H9 (cell line): ENCODE data around the gene OR8G5. TPM values are rescaled to one million over a fixed set of nuclear protein-coding genes. Genes with fewer than 3 reads are reported as not detected.

Experiments
- DNase-seq: peaks from one replicate; pipeline ENCODE4 v3.0.0-alpha.2; 2017
- H2AFZ ChIP-seq: one replicate; pipeline ENCODE4 v1.6.1; 2013; ENCODE audit warnings: mild to moderate bottlenecking, low read length, control low read depth, moderate library complexity
- H2AK5ac ChIP-seq: 2 replicates; pipeline ENCODE4 v1.6.1; 2013; ENCODE audit warnings: low read length, control low read depth, mixed read lengths; ENCODE audit not compliant: insufficient read length
- H2BK120ac ChIP-seq: one replicate; pipeline ENCODE4 v1.6.1; 2013; ENCODE audit warnings: low read depth, mild to moderate bottlenecking, low read length, control low read depth, inconsistent platforms; ENCODE audit not compliant: poor library complexity, severe bottlenecking
- H2BK12ac ChIP-seq: 2 replicates; pipeline ENCODE4 v1.6.1; 2013; ENCODE audit warnings: low read length, control low read depth, mixed read lengths, low read depth; ENCODE audit not compliant: insufficient read length
- H2BK15ac ChIP-seq: 2 replicates; pipeline ENCODE4 v1.6.1; 2013; ENCODE audit warnings: low read depth, low read length, control low read depth
- H2BK20ac ChIP-seq: one replicate; pipeline ENCODE4 v1.6.1; 2013; ENCODE audit warnings: low read depth, mild to moderate bottlenecking, low read length, control low read depth, inconsistent platforms; ENCODE audit not compliant: poor library complexity, severe bottlenecking
- H2BK5ac ChIP-seq: 2 replicates; pipeline ENCODE4 v1.6.1; 2013; ENCODE audit warnings: low read length, control low read depth, mixed read lengths; ENCODE audit not compliant: insufficient read length
- H3K14ac ChIP-seq: 2 replicates; pipeline ENCODE4 v1.6.1; 2013; ENCODE audit warnings: low read length, control low read depth; ENCODE audit not compliant: insufficient read depth
- H3K18ac ChIP-seq: 2 replicates; pipeline ENCODE4 v1.6.1; 2013; ENCODE audit warnings: low read depth, mild to moderate bottlenecking, mixed read lengths, low read length, control low read depth; ENCODE audit not compliant: insufficient read length
- H3K23ac ChIP-seq: 2 replicates; pipeline ENCODE4 v1.6.1; 2013; ENCODE audit warnings: low read length, control low read depth, mixed read lengths, low read depth; ENCODE audit not compliant: insufficient read length
- H3K23me2 ChIP-seq: 2 replicates; pipeline ENCODE4 v1.6.1; 2013; ENCODE audit warnings: low read depth, mild to moderate bottlenecking, mixed read lengths, low read length, control low read depth; ENCODE audit not compliant: insufficient read length, poor library complexity, severe bottlenecking
- H3K27ac ChIP-seq: 2 replicates; pipeline ENCODE4 v1.5.1; 2013; ENCODE audit warnings: low read length, control low read depth, mixed read lengths, low read depth; ENCODE audit not compliant: insufficient read length
- H3K27me3 ChIP-seq: 2 replicates; pipeline ENCODE4 v1.6.1; 2013; ENCODE audit warnings: low read length, control low read depth, inconsistent platforms; ENCODE audit not compliant: insufficient read depth
- H3K4ac ChIP-seq: 2 replicates; pipeline ENCODE4 v1.6.1; 2013; ENCODE audit warnings: low read depth, mild to moderate bottlenecking, control low read depth, inconsistent platforms, low read length, moderate library complexity
- H3K4me1 ChIP-seq: 2 replicates; pipeline ENCODE4 v1.6.1; 2013; ENCODE audit warnings: low read length, control low read depth, inconsistent platforms; ENCODE audit not compliant: insufficient read depth
- H3K4me2 ChIP-seq: 2 replicates; pipeline ENCODE4 v1.6.1; 2013; ENCODE audit warnings: low read length, control low read depth, mixed read lengths; ENCODE audit not compliant: insufficient read length, insufficient read depth
- H3K56ac ChIP-seq: 2 replicates; pipeline ENCODE4 v1.6.1; 2013; ENCODE audit warnings: low read depth, mild to moderate bottlenecking, mixed read lengths, low read length, control low read depth; ENCODE audit not compliant: insufficient read length
- H3K79me1 ChIP-seq: 2 replicates; pipeline ENCODE4 v1.6.1; 2013; ENCODE audit warnings: low read depth, mild to moderate bottlenecking, moderate library complexity, low read length, control low read depth, inconsistent platforms; ENCODE audit not compliant: insufficient read depth, poor library complexity, severe bottlenecking
- H3K79me2 ChIP-seq: 2 replicates; pipeline ENCODE4 v1.6.1; 2013; ENCODE audit warnings: low read length, control low read depth, inconsistent platforms; ENCODE audit not compliant: insufficient read depth
- H3K9ac ChIP-seq: 2 replicates; pipeline ENCODE4 v1.6.1; 2013; ENCODE audit warnings: low read length, control low read depth, mixed read lengths; ENCODE audit not compliant: insufficient read length; ENCODE audit errors: extremely low read depth
- H3K9me3 ChIP-seq: one replicate; pipeline ENCODE4 v1.6.1; 2013; ENCODE audit warnings: low read depth, low read length, inconsistent platforms; ENCODE audit not compliant: control insufficient read depth
- H3T11ph ChIP-seq: one replicate; pipeline ENCODE4 v1.6.1; 2013; ENCODE audit warnings: mild to moderate bottlenecking, low read length, control low read depth, inconsistent platforms
- H4K20me1 ChIP-seq: one replicate; pipeline ENCODE4 v1.6.1; 2013; ENCODE audit not compliant: control insufficient read depth, insufficient read length, insufficient read depth
- H4K5ac ChIP-seq: 2 replicates; pipeline ENCODE4 v1.6.1; 2013; ENCODE audit warnings: low read depth, mild to moderate bottlenecking, mixed read lengths, low read length, control low read depth; ENCODE audit not compliant: insufficient read length
- H4K8ac ChIP-seq: replicated peaks from 2 replicates; pipeline ENCODE4 v1.6.1; 2013; ENCODE audit warnings: low read length, control low read depth, mixed read lengths, low read depth; ENCODE audit not compliant: insufficient read length
- H4K91ac ChIP-seq: 2 replicates; pipeline ENCODE4 v1.6.1; 2013; ENCODE audit warnings: low read depth, mild to moderate bottlenecking, moderate library complexity, mixed read lengths, low read length, control low read depth; ENCODE audit not compliant: insufficient read length
- H3K27ac Mint-ChIP-seq, 3 experiments: 2 replicates in 2 of 3; 3 replicates in 1 of 3; pipeline ENCODE4 v1.8.0; 2020 to 2021; ENCODE audit warnings: mixed read lengths in 3 of 3, mild to moderate bottlenecking in 1 of 3, moderate library complexity in 1 of 3
- H3K27me3 Mint-ChIP-seq: 2 replicates; pipeline ENCODE4 v1.8.0; 2021; ENCODE audit warnings: low read depth, mild to moderate bottlenecking, moderate library complexity, mixed read lengths
- H3K36me3 Mint-ChIP-seq, 3 experiments: 2 replicates in 2 of 3; 3 replicates in 1 of 3; pipeline ENCODE4 v1.8.0; 2020 to 2021; ENCODE audit warnings: low read depth in 3 of 3, mixed read lengths in 3 of 3; ENCODE audit not compliant: insufficient read depth in 1 of 3
- H3K4me1 Mint-ChIP-seq, 2 experiments: 2 replicates each; pipeline ENCODE4 v1.8.0; 2020; ENCODE audit warnings: mixed read lengths in 2 of 2
- H3K4me3 Mint-ChIP-seq, 2 experiments: 2 replicates in 1 of 2; 3 replicates in 1 of 2; pipeline ENCODE4 v1.8.0; 2020 to 2021; ENCODE audit warnings: mild to moderate bottlenecking in 2 of 2, mixed read lengths in 2 of 2, moderate library complexity in 1 of 2
- H3K9me3 Mint-ChIP-seq, 2 experiments: 2 replicates in 1 of 2; 3 replicates in 1 of 2; pipeline ENCODE4 v1.8.0; 2020; ENCODE audit warnings: mild to moderate bottlenecking in 2 of 2, mixed read lengths in 2 of 2, moderate library complexity in 1 of 2
- CTCF ChIP-seq: fragments of 200-600 bp; sonication (generic); conservative IDR thresholded peaks from 3 replicates; pipeline ENCODE4 v1.8.0; 2021; ENCODE audit warnings: antibody characterized with exemption, mild to moderate bottlenecking
- WGBS: extraction: QIAGEN DNeasy Blood & Tissue Kit; methylation state at CpG from one replicate; pipeline ENCODE4 v1.1.7; 2013; ENCODE audit warnings: missing lambda C conversion rate, low lambda C conversion rate, mixed read lengths; ENCODE audit not compliant: insufficient read length; ENCODE audit errors: extremely low coverage; 5-methylcytosine and 5-hydroxymethylcytosine counted together
- total RNA-seq: library from RNA; stranded (reverse); gene quantifications from 2 replicates; pipeline ENCODE4 v1.2.1, GENCODE V29; 2021

The OR8G5 gene
- total RNA-seq, 1 experiment from 2014 or later = not detected

GRCh38 chr11:124209824-124210357, 46.3 kb upstream of the OR8G5 start:
- H4K20me1 ChIP-seq = no peaks in the 10 kb centered on the region
- no peak overlapping the region for H2AK5ac ChIP-seq
- H3K4ac ChIP-seq = no peak overlapping the region
- H3K4me2 ChIP-seq = no peak overlapping the region
- no peak for DNase-seq
- no peaks in the 10 kb centered on the region for H3K4me1 ChIP-seq
- H4K91ac ChIP-seq = no peak overlapping the region
- H3K27me3 Mint-ChIP-seq = peaks cover 2% of the 10 kb centered on the region; the same call in 1 of the 2 replicates
- H4K8ac ChIP-seq = no peak overlapping the region
- no peak overlapping the region for H3K9ac ChIP-seq
- peaks cover 3% of the 10 kb centered on the region in 2 experiments; a peak in 3 of 4 replicates for H3K4me1 Mint-ChIP-seq
- H3K79me1 ChIP-seq = no peaks in the 10 kb centered on the region
- H2BK12ac ChIP-seq = no peak overlapping the region
- H3K79me2 ChIP-seq = 0 out of 2 replicates have a peak, but pooled peaks cover 2% of the 10 kb centered on the region
- WGBS = no CpG with 5 or more reads among the region's 6 CpGs
- H2BK20ac ChIP-seq = no peak overlapping the region
- H3K23ac ChIP-seq = no peak overlapping the region
- no peak overlapping the region for H3K4me3 Mint-ChIP-seq
- no peaks in the 10 kb centered on the region for H3K9me3 Mint-ChIP-seq
- no peak overlapping the region for H4K5ac ChIP-seq
- no peak overlapping the region for H2BK5ac ChIP-seq
- H3K14ac ChIP-seq = no peak overlapping the region
- no peak overlapping the region for H3K27ac Mint-ChIP-seq
- H2BK120ac ChIP-seq = no peak overlapping the region
- no peaks in the 10 kb centered on the region for H3K27me3 ChIP-seq
- H3K23me2 ChIP-seq = no peaks in the 10 kb centered on the region
- H2BK15ac ChIP-seq = no peak overlapping the region
- no peak overlapping the region for H2AFZ ChIP-seq
- H3K27ac ChIP-seq = no peak overlapping the region
- no peak for TF ChIP-seq CTCF
- H3K9me3 ChIP-seq = no peaks in the 10 kb centered on the region
- H3K56ac ChIP-seq = no peak overlapping the region
- no peak overlapping the region for H3K18ac ChIP-seq
- H3K36me3 Mint-ChIP-seq = no peaks in the 10 kb centered on the region
- H3T11ph ChIP-seq = no peak overlapping the region
